GM15510 (cell line): ENCODE data around the gene LRP11.

Source experiments
- POLR2A ChIP-seq: IDR thresholded peaks from 3 replicates; pipeline ENCODE4 v1.6.1; 2011; ENCODE audit warnings: borderline replicate concordance; ENCODE audit not compliant: insufficient read length; ENCODE audit errors: extremely low read depth

The LRP11 gene

GRCh38 chr6:149840345-149841075, 23.6 kb downstream of the LRP11 start:
- no peak for TF ChIP-seq POLR2A

DNA sequence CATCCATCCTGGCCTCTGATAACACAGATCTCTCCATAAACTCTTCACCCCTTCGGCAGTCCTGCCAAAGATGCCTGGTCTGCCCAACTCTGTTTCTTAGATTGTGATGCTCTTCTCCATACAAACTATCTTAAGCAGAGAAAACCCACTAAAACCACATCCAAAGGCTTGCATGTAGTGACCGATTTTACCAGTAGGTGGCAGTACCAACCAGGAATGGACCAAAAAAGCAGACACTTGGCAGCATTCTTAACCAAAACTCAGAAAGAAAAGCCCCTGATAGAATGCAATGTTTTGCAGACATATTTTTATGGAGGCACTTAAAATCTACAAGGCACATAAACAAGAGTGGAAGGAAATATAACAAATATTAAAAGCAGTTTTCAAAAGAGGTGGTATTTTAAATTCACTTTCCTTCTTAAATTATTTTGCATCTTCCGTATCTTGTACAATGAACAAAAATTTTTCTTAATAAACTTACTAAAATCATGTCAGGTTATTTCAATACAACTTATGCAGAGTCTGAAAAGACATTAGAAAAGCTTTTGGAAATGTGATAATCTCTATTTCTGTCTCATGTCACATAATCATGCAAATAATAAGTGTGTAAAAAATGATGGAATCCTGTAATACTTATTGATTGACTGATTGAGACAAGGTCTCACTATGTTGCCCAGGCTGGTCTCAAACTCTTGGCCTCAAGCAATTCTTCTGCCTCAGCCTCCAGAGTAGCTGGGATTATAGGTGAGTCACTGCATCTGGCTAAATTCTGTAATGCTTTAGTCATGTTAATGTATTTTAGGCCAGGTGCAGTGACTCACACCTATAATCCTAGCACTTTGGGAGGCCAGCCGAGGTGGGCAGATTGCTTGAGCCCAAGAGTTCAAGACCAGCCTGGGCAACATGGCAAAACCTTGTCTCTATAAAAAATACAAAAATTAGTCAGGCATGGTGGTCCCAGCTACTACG, 29.4 kb downstream of the LRP11 start:
- no peak for TF ChIP-seq POLR2A

- no peak for TF ChIP-seq POLR2A
Observed at GRCh38 chr6:149833651-149834050, 30.5 kb downstream of the LRP11 start.

DNA sequence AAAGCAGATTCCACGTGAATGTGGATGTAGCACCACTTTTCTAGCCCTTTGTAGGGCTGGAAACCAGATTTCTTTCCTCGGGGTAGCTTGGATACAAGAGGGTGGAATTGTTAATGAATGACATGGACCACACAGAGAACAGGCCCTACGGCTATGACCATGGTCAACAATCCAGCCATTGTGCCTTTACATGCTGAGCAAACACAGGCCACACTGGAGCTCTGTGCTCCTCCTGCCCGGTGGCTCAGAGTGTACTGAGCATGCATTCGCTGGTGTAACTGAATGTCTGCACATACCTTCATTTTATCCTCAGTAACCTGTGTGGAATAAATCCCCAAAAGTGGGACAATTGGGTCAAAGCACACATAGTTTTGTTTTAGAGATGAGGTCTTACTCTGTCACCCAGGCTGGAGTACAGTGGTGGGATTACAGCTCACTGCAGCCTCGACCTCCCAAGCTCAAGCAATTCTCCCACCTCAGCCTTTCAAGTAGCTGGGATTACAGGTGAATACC, 32.8 kb downstream of the LRP11 start:
- no peak for TF ChIP-seq POLR2A

GRCh38 chr6:149830731-149831307, 33.3 kb downstream of the LRP11 start:
- TF ChIP-seq POLR2A: no peak

DNA sequence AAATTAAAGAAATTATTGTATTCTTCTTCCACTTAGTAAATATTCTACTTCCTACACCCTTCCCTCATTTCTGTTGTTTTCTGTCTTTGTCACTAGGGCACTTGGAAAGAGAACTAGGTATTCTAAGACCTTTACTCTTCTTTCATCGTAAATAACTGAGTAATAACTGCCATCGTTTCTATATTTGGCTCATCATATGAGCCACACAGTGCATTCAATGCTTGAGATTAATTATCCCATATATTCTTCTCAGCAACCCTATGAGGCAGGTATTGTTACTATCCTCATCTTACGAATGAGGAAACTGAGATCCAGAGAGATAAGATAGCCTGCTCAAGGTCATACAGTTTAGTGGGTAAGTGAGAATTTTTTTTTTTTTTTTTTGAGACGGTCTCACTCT, 38.9 kb downstream of the LRP11 start:
- TF ChIP-seq POLR2A: no peak

GRCh38 chr6:149823013-149823412, 41.1 kb downstream of the LRP11 start:
- no peak for TF ChIP-seq POLR2A

- no peak for TF ChIP-seq POLR2A
Observed at GRCh38 chr6:149821492-149821891, 42.7 kb downstream of the LRP11 start.

DNA sequence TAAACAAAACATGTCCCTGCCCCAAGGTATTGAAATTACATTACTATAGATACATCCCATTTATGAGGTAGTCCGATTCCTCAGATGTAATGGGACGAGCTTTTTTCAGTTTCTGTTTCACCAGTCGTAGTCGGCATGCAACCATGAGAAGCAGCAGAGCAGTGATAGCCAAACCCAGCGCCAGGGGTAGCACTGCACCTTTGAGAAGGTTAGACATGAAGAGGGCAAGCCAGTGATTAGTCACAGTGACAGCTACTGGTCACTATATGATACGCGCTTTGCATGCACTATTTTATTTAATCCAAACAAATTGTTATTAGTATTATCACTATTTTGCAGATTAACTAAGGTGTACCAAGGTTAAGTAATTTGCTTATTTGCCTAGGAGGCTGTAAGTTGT, 43.7 kb downstream of the LRP11 start:
- no peak for TF ChIP-seq POLR2A

GRCh38 chr6:149815788-149816187, 48.4 kb downstream of the LRP11 start:
- no peak for TF ChIP-seq POLR2A

GRCh38 chr6:149813351-149813750, 50.8 kb downstream of the LRP11 start:
- TF ChIP-seq POLR2A: no peak

DNA sequence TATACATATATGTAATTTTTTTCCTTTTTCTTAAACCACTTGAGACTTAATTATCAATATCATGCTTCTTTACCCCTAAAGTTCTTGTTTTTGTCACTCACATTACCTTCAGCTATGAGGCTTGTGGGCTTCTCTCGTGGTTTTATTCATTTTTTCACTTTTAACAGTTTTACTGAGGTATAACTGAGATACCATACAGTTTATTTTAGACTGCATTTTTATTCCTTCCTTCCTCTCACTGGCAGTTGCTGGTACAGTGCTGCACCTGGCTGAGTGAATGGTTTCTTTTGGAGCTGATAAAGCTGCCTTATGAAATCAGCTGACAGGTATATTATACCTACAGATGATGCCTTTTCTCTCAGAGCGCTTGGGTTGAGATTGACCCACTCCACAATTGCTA, 54.4 kb downstream of the LRP11 start:
- TF ChIP-seq POLR2A: no peak

- no peak for TF ChIP-seq POLR2A
Observed at GRCh38 chr6:149806127-149806526, 58.0 kb downstream of the LRP11 start.

GRCh38 chr6:149783551-149783950, 80.6 kb downstream of the LRP11 start:
- no peak for TF ChIP-seq POLR2A

- no peak for TF ChIP-seq POLR2A
Observed at GRCh38 chr6:149782337-149782736, 81.8 kb downstream of the LRP11 start.
